Stimulated activated CD4-positive, alpha-beta T cell treated with anti-CD3 and anti-CD28 coated beads, Interleukin-2, amount 100 ng/mL, for 24 hours (primary cell): Measurements from ENCODE around the gene MYO7B.
"Not testable (repeated sequence)": the region's sequence is repeated elsewhere in the genome, so short reads cannot be mapped to it uniquely, and the experiment has no call there.

Experiments
- DNase-seq, 2 donors: peaks; one replicate each; pipeline ENCODE4 v3.0.0-alpha.2; 2020

MYO7B gene

GRCh38 chr2:127524198-127524834 lies 11.2 kb upstream of the MYO7B start:
- not testable (repeated sequence) for DNase-seq

GRCh38 chr2:127525691-127526131 lies 9.8 kb upstream of the MYO7B start:
- no peak for DNase-seq

GRCh38 chr2:127526132-127527000 lies 9.1 kb upstream of the MYO7B start, which contains the start of gene IWS1:
TSS of gene IWS1 (minus strand) at chr2:127526489. CDS start at chr2:127526208, 281 bp downstream.
- peak; percentile 91 to 92 for DNase-seq

GRCh38 chr2:127527001-127527804 lies 8.3 kb upstream of the MYO7B start:
- peak in 1 of 2 donors; percentile 15 for DNase-seq

- DNase-seq: no peak
These were observed 7.0 kb upstream of the MYO7B start for GRCh38 chr2:127528487-127528886.

- DNase-seq: not testable (repeated sequence)
These were observed 6.1 kb upstream of the MYO7B start for GRCh38 chr2:127529416-127529815.

- no peak for DNase-seq
These were observed 5.0 kb upstream of the MYO7B start for GRCh38 chr2:127530245-127531140.

- no peak for DNase-seq
These were observed 4.2 kb upstream of the MYO7B start for GRCh38 chr2:127531221-127531648.

- DNase-seq: no peak
These were observed 3.2 kb upstream of the MYO7B start for GRCh38 chr2:127532296-127532695.

GRCh38 chr2:127535918-127536317 lies 435 bp downstream of the MYO7B start:
- no peak for DNase-seq

GRCh38 chr2:127536707-127537541 lies 1.4 kb downstream of the MYO7B start:
- DNase-seq: no peak

GRCh38 chr2:127537644-127538043 lies 2.2 kb downstream of the MYO7B start:
- no peak for DNase-seq

- no peak for DNase-seq
These were observed 6.3 kb downstream of the MYO7B start for GRCh38 chr2:127541809-127542208.

- DNase-seq: no peak
These were observed 6.7 kb downstream of the MYO7B start for GRCh38 chr2:127542231-127542630.

GRCh38 chr2:127543013-127543501 lies 7.6 kb downstream of the MYO7B start:
- not testable (repeated sequence) for DNase-seq

GRCh38 chr2:127545189-127545588 lies 9.7 kb downstream of the MYO7B start:
- no peak for DNase-seq

- no peak for DNase-seq
These were observed 10.3 kb downstream of the MYO7B start for GRCh38 chr2:127545796-127546195.

- DNase-seq: no peak
These were observed 11.3 kb downstream of the MYO7B start for GRCh38 chr2:127546797-127547196.

GRCh38 chr2:127551221-127551930 lies 15.9 kb downstream of the MYO7B start:
- no peak for DNase-seq

GRCh38 chr2:127552336-127552735 lies 16.9 kb downstream of the MYO7B start:
- no peak for DNase-seq
